Breast epithelium (tissue), 3 donors: ENCODE results near the gene PCK2.
"Not testable (repeated sequence)": the region's sequence is repeated elsewhere in the genome, so short reads cannot be mapped to it uniquely, and the experiment has no call there.

Experiments used
- CTCF ChIP-seq, 3 donors: fragments of 450-650 bp; IDR thresholded peaks; one replicate each; pipeline ENCODE4 v1.5.1; 2016 to 2017; ENCODE audit warnings: antibody characterized with exemption in 3 of 3, mild to moderate bottlenecking in 3 of 3, moderate library complexity in 3 of 3
- POLR2A ChIP-seq: fragments of 450-650 bp; IDR thresholded peaks from one replicate; pipeline ENCODE4 v1.6.1; 2016; ENCODE audit warnings: antibody characterized with exemption, mild to moderate bottlenecking, moderate library complexity

- not testable (repeated sequence) for TF ChIP-seq POLR2A; CTCF (IDR thresholded peaks at IDR 0.05)
These were observed 45.1 kb upstream of the PCK2 start for GRCh38 chr14:24049002-24049401.
